ENCODE results near the gene ARNT2. TPM values are rescaled to one million over a fixed set of nuclear protein-coding genes. Genes with fewer than 3 reads are reported as not detected.

Gene ARNT2
- total RNA-seq, 1 experiment from 2014 or later: 16.8 TPM

DNA sequence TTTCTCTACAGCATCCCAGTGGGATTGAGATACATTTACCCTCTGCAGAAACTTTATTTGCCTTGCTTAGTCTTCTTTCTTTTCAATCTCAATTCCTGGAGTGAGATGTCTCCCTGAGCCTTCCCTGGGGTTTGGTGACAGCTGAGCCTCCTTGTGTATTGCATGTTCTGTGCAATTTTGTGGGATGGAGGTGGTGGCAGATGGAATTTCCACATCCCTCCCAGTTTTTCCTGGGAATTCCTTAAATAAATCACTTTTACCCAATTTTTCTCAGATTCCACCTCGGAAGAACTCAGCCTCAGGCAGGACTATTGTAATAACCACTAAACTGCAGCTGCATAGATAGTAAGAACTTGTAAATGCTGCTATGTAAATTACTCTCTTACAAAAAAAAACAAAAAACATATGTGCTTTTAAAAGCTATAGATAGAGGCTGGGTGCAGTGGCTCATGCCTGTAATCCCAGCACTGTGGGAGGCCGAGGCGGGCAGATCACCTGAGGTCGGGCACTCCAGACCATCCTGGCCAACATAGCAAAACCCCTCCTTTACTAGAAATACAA lies 202.4 kb downstream of the ARNT2 start:
- in situ Hi-C loops (cut with HindIII; ENCODE audit: low pct_unique_long_range_greater_than_20kb, low sequenced_read_pairs) (no loop called here), intact Hi-C loops (cut with micrococcal nuclease; ENCODE audit: unreplicated experiment) (no loop called here)

DNA sequence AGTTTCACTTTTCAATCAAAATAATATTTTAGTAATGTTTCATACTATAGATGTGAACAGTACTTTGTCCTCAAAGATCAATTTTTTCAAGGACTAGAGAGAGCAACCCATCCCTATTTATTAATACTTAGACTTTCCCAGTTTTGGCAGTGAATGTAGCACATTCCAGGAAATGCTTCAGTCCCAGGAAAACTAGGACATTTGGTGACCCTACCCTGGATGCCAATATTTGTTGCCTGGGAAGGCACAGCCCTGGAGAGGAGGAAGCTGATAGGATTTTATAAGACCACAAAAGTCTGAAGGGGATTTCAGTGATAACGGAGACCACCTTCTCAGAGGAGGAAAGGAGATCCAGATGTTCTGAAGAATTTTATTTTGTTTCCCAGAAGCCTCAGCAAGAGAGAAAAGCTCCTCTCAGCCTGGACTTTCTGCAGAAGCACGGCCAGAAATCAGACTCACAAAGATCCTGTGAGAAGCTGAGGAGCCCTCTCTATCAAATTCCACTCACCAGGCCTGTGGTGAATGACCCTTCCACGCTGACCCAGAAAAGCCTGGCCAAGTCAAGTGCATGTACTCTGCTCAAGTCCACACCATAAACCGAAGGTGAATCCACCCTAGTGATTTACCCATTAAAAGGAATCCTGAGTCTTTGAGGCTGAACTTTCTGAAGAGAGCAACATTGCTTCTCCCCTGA lies 203.3 kb downstream of the ARNT2 start:
- ATAC-seq (no peak), DNase-seq (ENCODE audit: low read depth, low spot score) (no peak)
- CTCF ChIA-PET: no interaction called here
- no peak overlapping the region for H3K27ac ChIP-seq (ENCODE audit: low read length)
- TF ChIP-seq SIN3A (IDR thresholded peaks at IDR 0.05; ENCODE audit: borderline replicate concordance, insufficient read depth, low read depth, low read length) (no peak), POLR2AphosphoS5 (IDR thresholded peaks at IDR 0.05; ENCODE audit: low read depth, low read length) (no peak), TCF7L2 (IDR thresholded peaks at IDR 0.05; ENCODE audit: low read depth, low read length) (no peak)
- TF ChIP-seq, protein P1, sequence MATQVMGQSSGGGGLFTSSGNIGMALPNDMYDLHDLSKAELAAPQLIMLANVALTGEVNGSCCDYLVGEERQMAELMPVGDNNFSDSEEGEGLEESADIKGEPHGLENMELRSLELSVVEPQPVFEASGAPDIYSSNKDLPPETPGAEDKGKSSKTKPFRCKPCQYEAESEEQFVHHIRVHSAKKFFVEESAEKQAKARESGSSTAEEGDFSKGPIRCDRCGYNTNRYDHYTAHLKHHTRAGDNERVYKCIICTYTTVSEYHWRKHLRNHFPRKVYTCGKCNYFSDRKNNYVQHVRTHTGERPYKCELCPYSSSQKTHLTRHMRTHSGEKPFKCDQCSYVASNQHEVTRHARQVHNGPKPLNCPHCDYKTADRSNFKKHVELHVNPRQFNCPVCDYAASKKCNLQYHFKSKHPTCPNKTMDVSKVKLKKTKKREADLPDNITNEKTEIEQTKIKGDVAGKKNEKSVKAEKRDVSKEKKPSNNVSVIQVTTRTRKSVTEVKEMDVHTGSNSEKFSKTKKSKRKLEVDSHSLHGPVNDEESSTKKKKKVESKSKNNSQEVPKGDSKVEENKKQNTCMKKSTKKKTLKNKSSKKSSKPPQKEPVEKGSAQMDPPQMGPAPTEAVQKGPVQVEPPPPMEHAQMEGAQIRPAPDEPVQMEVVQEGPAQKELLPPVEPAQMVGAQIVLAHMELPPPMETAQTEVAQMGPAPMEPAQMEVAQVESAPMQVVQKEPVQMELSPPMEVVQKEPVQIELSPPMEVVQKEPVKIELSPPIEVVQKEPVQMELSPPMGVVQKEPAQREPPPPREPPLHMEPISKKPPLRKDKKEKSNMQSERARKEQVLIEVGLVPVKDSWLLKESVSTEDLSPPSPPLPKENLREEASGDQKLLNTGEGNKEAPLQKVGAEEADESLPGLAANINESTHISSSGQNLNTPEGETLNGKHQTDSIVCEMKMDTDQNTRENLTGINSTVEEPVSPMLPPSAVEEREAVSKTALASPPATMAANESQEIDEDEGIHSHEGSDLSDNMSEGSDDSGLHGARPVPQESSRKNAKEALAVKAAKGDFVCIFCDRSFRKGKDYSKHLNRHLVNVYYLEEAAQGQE (IDR thresholded peaks at IDR 0.05; ENCODE audit: insufficient read depth in 1 of 2, low read depth in 2 of 2, low read length in 1 of 2): no peak
- TF ChIP-seq, protein P2, sequence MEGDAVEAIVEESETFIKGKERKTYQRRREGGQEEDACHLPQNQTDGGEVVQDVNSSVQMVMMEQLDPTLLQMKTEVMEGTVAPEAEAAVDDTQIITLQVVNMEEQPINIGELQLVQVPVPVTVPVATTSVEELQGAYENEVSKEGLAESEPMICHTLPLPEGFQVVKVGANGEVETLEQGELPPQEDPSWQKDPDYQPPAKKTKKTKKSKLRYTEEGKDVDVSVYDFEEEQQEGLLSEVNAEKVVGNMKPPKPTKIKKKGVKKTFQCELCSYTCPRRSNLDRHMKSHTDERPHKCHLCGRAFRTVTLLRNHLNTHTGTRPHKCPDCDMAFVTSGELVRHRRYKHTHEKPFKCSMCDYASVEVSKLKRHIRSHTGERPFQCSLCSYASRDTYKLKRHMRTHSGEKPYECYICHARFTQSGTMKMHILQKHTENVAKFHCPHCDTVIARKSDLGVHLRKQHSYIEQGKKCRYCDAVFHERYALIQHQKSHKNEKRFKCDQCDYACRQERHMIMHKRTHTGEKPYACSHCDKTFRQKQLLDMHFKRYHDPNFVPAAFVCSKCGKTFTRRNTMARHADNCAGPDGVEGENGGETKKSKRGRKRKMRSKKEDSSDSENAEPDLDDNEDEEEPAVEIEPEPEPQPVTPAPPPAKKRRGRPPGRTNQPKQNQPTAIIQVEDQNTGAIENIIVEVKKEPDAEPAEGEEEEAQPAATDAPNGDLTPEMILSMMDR (IDR thresholded peaks at IDR 0.05): no peak
- BruUV-seq (replicated peaks): no TSS peak
- no peaks in the 10 kb centered on the region for H3K9me3 ChIP-seq (ENCODE audit: control insufficient read depth, insufficient read depth, low read depth, low read length)
- no peaks in the 10 kb centered on the region for H3K36me3 ChIP-seq (ENCODE audit: control insufficient read depth, insufficient read depth, low read length)
- POLR2A ChIA-PET: no interaction called here
- in situ Hi-C loops (cut with HindIII; ENCODE audit: low pct_unique_long_range_greater_than_20kb, low sequenced_read_pairs): no loop called here
- H3K27me3 ChIP-seq (ENCODE audit: control insufficient read depth, insufficient read depth, low read length): no peaks in the 10 kb centered on the region
- intact Hi-C loops (cut with micrococcal nuclease; ENCODE audit: unreplicated experiment): no loop called here
- H3K4me1 ChIP-seq (ENCODE audit: control insufficient read depth, insufficient read depth, low read length): no peaks in the 10 kb centered on the region
- H3K4me3 ChIP-seq (ENCODE audit: low read depth in 2 of 2, low read length in 2 of 2): no peak overlapping the region

More for the DNA sequence above, 202.4 kb downstream of the ARNT2 start:
- ATAC-seq: no peak
- DNase-seq (ENCODE audit: low read depth, low spot score): no peak
- H3K4me1 ChIP-seq (ENCODE audit: control insufficient read depth, insufficient read depth, low read length): no peaks in the 10 kb centered on the region
- H3K9me3 ChIP-seq (ENCODE audit: control insufficient read depth, insufficient read depth, low read depth, low read length): no peaks in the 10 kb centered on the region
- ChIA-PET CTCF (no interaction called here), POLR2A (no interaction called here)
- H3K36me3 ChIP-seq (ENCODE audit: control insufficient read depth, insufficient read depth, low read length): no peaks in the 10 kb centered on the region
- H3K27ac ChIP-seq (ENCODE audit: low read length): no peak overlapping the region
- H3K4me3 ChIP-seq (ENCODE audit: low read depth in 2 of 2, low read length in 2 of 2): no peak overlapping the region
- BruUV-seq (replicated peaks): no TSS peak
- TF ChIP-seq, protein P1 (IDR thresholded peaks at IDR 0.05; ENCODE audit: insufficient read depth in 1 of 2, low read depth in 2 of 2, low read length in 1 of 2): no peak
- TF ChIP-seq POLR2AphosphoS5 (IDR thresholded peaks at IDR 0.05; ENCODE audit: low read depth, low read length): no peak
- TF ChIP-seq TCF7L2 (IDR thresholded peaks at IDR 0.05; ENCODE audit: low read depth, low read length): no peak
- TF ChIP-seq SIN3A (IDR thresholded peaks at IDR 0.05; ENCODE audit: borderline replicate concordance, insufficient read depth, low read depth, low read length): no peak
- no peaks in the 10 kb centered on the region for H3K27me3 ChIP-seq (ENCODE audit: control insufficient read depth, insufficient read depth, low read length)
